GM23248 (cell line): ENCODE measurements around the gene TRAF1.

Source experiments
- EZH2 ChIP-seq: fragments of 200-600 bp; sonication (generic); IDR thresholded peaks from 2 replicates; pipeline ENCODE4 v1.6.1; 2018; ENCODE audit warnings: antibody characterized with exemption, mild to moderate bottlenecking; ENCODE audit not compliant: insufficient read depth, poor library complexity, severe bottlenecking
- EZH2phosphoT487 ChIP-seq: fragments of 200-600 bp; sonication (generic); IDR thresholded peaks from 2 replicates; pipeline ENCODE4 v1.6.1; 2018; ENCODE audit warnings: antibody characterized with exemption, moderate library complexity, mild to moderate bottlenecking, low read depth; ENCODE audit not compliant: insufficient read depth

DNA sequence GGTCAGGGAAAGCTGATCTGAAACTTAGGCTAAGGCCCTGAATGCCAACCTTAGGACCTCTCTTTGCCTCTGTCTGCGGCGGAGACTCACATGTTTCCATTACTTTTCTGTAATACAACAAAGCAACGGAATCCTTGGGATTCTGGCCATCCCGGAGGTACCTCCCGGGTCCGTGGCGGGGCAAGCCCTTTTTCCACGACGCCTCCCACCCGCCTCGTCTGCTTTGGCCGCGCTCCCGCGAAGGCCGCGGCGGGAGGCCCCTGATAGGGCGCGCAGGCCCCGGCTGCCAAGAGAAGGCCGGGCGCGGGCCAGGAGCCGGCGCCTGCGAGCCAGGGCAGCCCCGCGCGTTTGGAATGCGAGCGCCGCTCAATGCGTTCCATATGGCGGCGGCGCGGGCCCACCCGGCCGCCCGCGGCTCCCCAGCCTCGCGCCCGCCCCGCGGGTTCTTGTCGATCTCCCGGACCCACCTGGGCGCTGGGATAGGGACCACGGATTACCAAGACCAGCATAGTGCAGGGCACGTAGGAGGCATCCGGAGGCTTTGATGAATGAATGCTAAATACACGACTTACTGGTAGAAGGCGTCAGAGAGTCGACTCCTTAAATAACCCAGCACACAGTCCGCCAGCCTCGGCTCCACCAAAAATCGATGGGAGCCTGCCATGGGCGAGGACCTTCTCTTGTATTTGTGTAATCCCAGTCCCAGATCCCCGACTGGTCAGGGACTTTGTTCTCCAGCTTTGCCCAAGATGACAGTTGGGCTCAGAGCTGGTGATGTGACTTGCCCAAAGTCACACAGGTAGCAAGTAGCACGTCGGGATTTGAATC lies 32.1 kb downstream of the TRAF1 start:
- TF ChIP-seq EZH2phosphoT487: no peak
- TF ChIP-seq EZH2: no peak
